Stimulated activated naive B cell treated with anti-CD40 and anti-IgM and Interleukin-4, amounts not matched to agents 10 μg/mL and 1 μg/mL and 100 μg/mL, for 72 hours (primary cell): ENCODE results near the gene SUCLG1.

ENCODE experiments used
- ATAC-seq, 2 donors: fragments of 150-1000 bp; cut with Tn5 transposase; replicated peaks; 2 replicates each; pipeline ENCODE4 v1.10.0; 2021; ENCODE audit warnings: moderate library complexity in 1 of 2
- DNase-seq: peaks from one replicate; pipeline ENCODE4 v3.0.0; 2021
- H3K27ac Mint-ChIP-seq: one replicate; pipeline ENCODE4 v1.8.0; 2022; ENCODE audit warnings: mild to moderate bottlenecking, mixed read lengths
- H3K27me3 Mint-ChIP-seq, 2 donors: one replicate each; pipeline ENCODE4 v1.8.0; 2022; ENCODE audit warnings: mixed read lengths in 2 of 2
- H3K36me3 Mint-ChIP-seq, 2 donors: one replicate each; pipeline ENCODE4 v1.8.0; 2022; ENCODE audit warnings: mixed read lengths in 2 of 2, mild to moderate bottlenecking in 1 of 2
- H3K4me1 Mint-ChIP-seq, 2 donors: one replicate each; pipeline ENCODE4 v1.8.0; 2022; ENCODE audit warnings: mixed read lengths in 2 of 2, mild to moderate bottlenecking in 1 of 2
- H3K4me3 Mint-ChIP-seq, 2 donors: one replicate each; pipeline ENCODE4 v1.8.0; 2022; ENCODE audit warnings: mild to moderate bottlenecking in 2 of 2, mixed read lengths in 2 of 2, moderate library complexity in 1 of 2
- H3K9me3 Mint-ChIP-seq, 2 donors: one replicate each; pipeline ENCODE4 v1.8.0; 2022; ENCODE audit warnings: mixed read lengths in 2 of 2, mild to moderate bottlenecking in 1 of 2

Gene SUCLG1

GRCh38 chr2:84378960-84379359 is 80.1 kb downstream of the SUCLG1 start:
- no peak for ATAC-seq

GRCh38 chr2:84375020-84375419 is 84.1 kb downstream of the SUCLG1 start:
- H3K4me3 Mint-ChIP-seq: no peak overlapping the region
- peaks cover 9 to 13% of the 10 kb centered on the region in 2 donors for H3K27me3 Mint-ChIP-seq
- DNase-seq: no peak
- no peak overlapping the region for H3K27ac Mint-ChIP-seq
- no peak for ATAC-seq
- H3K36me3 Mint-ChIP-seq: no peaks in the 10 kb centered on the region
- peaks cover 0 to 3% of the 10 kb centered on the region in 2 donors for H3K9me3 Mint-ChIP-seq
- H3K4me1 Mint-ChIP-seq: no peaks in the 10 kb centered on the region

More at GRCh38 chr2:84378960-84379359, 80.1 kb downstream of the SUCLG1 start:
- DNase-seq: no peak
- Mint-ChIP-seq H3K4me1 (no peaks in the 10 kb centered on the region), H3K27ac (no peak overlapping the region), H3K9me3 (peaks cover 0 to 6% of the 10 kb centered on the region in 2 donors), H3K27me3 (peaks cover 8 to 16% of the 10 kb centered on the region in 2 donors), H3K4me3 (no peak overlapping the region), H3K36me3 (no peaks in the 10 kb centered on the region)

GRCh38 chr2:84373866-84374265 is 85.2 kb downstream of the SUCLG1 start:
- H3K4me3 Mint-ChIP-seq: no peak overlapping the region
- ATAC-seq (no peak), DNase-seq (no peak)
- H3K27ac Mint-ChIP-seq: no peak overlapping the region
- H3K36me3 Mint-ChIP-seq: no peaks in the 10 kb centered on the region
- no peaks in the 10 kb centered on the region for H3K4me1 Mint-ChIP-seq
- peaks cover 9 to 13% of the 10 kb centered on the region in 2 donors for H3K27me3 Mint-ChIP-seq
- H3K9me3 Mint-ChIP-seq: peaks cover 0 to 3% of the 10 kb centered on the region in 2 donors
